Subcutaneous adipose tissue (tissue), 4 donors: Measurements from ENCODE around the gene TLE4. TPM values are rescaled to one million over a fixed set of nuclear protein-coding genes. Genes with fewer than 3 reads are reported as not detected.

Source experiments
- CTCF ChIP-seq: fragments of 450-650 bp; IDR thresholded peaks from one replicate; pipeline ENCODE4 v1.5.1; 2016; ENCODE audit warnings: low read depth, mild to moderate bottlenecking, control low read depth, antibody characterized with exemption, moderate library complexity
- total RNA-seq, 4 donors: library from RNA; depleted of rRNA; stranded (reverse); fragments of >200 nt; gene quantifications; one replicate each; pipeline ENCODE4 v1.1.0, GENCODE V29; 2016

The TLE4 gene
- total RNA-seq, 4 donors from 2014 or later: 16.5 to 25.2 (median 21.2) TPM

GRCh38 chr9:79573412-79573923, 1.7 kb downstream of the TLE4 start:
- TF ChIP-seq CTCF: no peak

DNA sequence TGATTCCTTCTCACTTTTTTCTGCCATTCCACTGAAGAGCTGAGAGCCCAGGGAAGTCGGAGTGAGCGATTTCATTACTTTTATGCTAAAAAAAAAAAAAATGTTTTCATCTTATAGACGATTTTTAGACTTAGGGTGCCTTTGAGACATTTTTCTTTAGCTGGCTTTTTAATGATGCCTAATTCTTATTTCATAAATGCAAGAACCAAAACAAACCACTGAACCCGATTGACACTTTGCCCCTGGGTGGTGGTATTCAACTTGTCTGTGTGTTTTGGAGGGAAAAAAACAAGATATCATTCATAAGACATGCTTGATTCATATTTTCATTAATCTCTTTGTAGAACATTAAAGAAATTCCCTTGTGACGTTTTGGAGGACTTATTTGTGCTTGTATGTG, 2.4 kb downstream of the TLE4 start:
- TF ChIP-seq CTCF: no peak

DNA sequence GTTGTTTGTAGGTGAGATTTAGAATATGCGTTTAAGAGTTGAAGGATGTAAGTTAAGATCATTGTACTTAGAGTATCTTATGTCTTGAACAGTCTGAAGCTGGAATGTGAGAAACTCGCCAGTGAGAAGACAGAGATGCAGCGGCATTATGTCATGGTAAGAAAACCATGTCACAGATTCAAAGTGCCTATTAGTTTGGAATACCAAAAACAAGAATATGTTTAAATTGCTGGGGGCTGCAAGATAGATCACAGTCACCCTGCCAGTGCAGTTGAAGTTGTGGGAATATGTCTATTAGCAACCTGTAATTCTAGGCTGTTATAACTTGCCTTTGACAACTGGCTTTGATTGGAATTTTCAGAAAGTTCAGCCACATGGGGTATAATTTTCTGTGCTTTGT, 3.0 kb downstream of the TLE4 start:
- TF ChIP-seq CTCF: no peak

DNA sequence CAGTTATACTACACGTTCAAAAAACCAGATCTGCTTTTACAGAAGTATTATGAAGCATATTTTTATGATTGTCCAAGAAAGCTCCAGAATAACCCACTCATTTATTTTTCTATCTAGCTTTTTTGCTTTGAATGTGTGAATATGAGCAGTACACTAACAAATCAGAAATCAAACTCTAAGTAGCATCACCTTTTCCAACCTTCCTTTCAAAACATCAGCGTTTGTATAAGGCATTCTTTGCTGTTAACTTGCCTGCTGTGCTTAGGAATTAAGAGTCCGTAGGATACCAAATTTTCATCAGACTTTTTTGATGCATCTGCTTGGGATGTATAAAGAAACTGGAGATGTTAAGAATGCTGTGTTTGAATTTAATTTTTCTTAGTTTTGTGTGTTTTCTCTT, 3.8 kb downstream of the TLE4 start:
- TF ChIP-seq CTCF: no peak

DNA sequence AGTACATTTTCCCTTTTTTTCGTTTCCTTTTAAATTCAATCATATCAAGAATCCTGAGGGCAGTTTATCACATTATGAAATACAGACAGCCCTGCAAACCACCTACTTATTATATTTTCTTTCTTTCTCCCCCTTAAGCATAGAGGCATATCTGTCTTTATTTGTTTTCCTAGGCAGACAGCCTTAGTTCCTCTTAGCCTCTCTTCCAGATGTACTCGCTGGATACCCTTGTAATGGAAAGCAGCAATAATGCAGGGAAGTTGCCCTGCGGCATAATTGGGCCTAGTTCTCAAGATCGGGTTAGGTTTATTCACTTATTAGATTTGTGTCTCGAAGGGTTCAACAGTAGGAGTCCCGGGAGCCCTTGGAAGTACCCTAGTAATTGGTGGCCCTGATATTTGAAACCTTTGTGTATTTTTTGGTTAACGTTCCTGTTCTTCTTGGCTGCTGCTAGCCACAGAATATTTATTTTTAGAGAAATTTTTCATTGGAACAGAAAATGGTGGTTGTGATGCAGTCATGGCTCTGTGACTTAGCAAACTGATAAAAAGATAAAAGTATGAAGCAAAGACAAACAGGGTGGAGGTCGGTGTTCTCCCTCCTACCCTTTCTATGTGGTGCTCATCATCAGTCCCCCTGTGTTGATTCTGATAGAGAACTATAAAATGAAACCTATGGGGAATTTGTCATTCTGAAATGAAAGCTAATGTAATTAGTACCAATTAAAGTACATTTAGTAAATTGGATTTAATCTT, 6.4 kb downstream of the TLE4 start:
- no peak for TF ChIP-seq CTCF

- TF ChIP-seq CTCF: no peak
Measured at GRCh38 chr9:79578891-79579290, 7.1 kb downstream of the TLE4 start.

DNA sequence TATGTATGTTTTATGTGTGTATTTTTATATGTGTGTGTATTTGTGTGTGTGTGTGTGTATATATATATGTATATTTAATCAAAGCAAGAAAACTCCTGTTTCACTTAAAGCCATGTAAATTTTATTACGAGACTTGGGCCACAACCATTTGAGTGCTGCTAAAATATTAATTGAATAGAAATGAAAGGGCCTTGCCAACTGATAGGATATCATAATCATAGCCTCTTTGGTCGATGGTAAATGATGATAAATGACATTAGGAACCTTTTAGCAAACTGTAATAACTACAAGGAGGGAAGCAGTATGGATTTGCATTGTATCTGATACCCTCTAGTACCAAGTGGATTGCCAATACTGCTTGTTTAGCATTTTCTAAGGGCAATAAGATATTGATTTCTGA, 7.9 kb downstream of the TLE4 start:
- TF ChIP-seq CTCF: no peak
